BJ (cell line): ENCODE data around the gene ANKRD55. TPM values are rescaled to one million over a fixed set of nuclear protein-coding genes. Genes with fewer than 3 reads are reported as not detected.

Source experiments
- CTCF ChIA-PET: fragments of 350-600 bp; formaldehyde crosslinking; extraction: SDS; loops from one replicate; lab custom pipeline; 2021; ENCODE audit warnings: antibody characterized with exemption, inconsistent platforms; lab: Yijun Ruan, JAX
- POLR2A ChIA-PET: fragments of 300-600 bp; sonication (Branson Sonifier 250); formaldehyde crosslinking; extraction: SDS; loops from one replicate; lab custom pipeline; 2021; ENCODE audit warnings: antibody characterized with exemption; lab: Charles Lee
- DNase-seq: peaks from one replicate; pipeline ENCODE4 v3.0.0-alpha.2; 2011; ENCODE audit warnings: low read depth
- H3K27me3 ChIP-seq: 2 replicates; pipeline ENCODE4 v1.6.0; 2011; ENCODE audit warnings: low read length; ENCODE audit not compliant: control insufficient read depth, insufficient read depth
- H3K36me3 ChIP-seq: 2 replicates; pipeline ENCODE4 v1.5.1; 2011; ENCODE audit warnings: low read length; ENCODE audit not compliant: control insufficient read depth, insufficient read depth
- H3K4me3 ChIP-seq: 2 replicates; pipeline ENCODE4 v1.5.1; 2011; ENCODE audit warnings: low read depth, mild to moderate bottlenecking, control low read depth, low read length
- CTCF ChIP-seq: IDR thresholded peaks from 2 replicates; pipeline ENCODE4 v1.5.1; 2011; ENCODE audit warnings: low read depth, mild to moderate bottlenecking, control low read depth, inconsistent platforms, low read length, moderate library complexity; ENCODE audit not compliant: insufficient read depth
- polyA plus RNA-seq: library from polyadenylated mRNA; depleted of rRNA; stranded (reverse); fragments of >200 nt; gene quantifications from 2 replicates; pipeline ENCODE4 v1.2.3, GENCODE V29; 2011

Gene ANKRD55
- polyA plus RNA-seq, 1 experiment: not detected

- POLR2A ChIA-PET: no interaction called here
- H3K27me3 ChIP-seq: no peaks in the 10 kb centered on the region
- CTCF ChIA-PET: no interaction called here
- TF ChIP-seq CTCF: no peak
- H3K36me3 ChIP-seq: no peaks in the 10 kb centered on the region
- no peak overlapping the region for H3K4me3 ChIP-seq
- no peak for DNase-seq
Observed at GRCh38 chr5:56169281-56169680, 63.8 kb downstream of the ANKRD55 start.

GRCh38 chr5:56168066-56168478, 65.1 kb downstream of the ANKRD55 start:
- DNase-seq: no peak
- no peak for TF ChIP-seq CTCF
- Histone ChIP-seq H3K36me3 (no peaks in the 10 kb centered on the region), H3K4me3 (no peak overlapping the region), H3K27me3 (no peaks in the 10 kb centered on the region)
- POLR2A ChIA-PET: no interaction called here
- CTCF ChIA-PET: no interaction called here

DNA sequence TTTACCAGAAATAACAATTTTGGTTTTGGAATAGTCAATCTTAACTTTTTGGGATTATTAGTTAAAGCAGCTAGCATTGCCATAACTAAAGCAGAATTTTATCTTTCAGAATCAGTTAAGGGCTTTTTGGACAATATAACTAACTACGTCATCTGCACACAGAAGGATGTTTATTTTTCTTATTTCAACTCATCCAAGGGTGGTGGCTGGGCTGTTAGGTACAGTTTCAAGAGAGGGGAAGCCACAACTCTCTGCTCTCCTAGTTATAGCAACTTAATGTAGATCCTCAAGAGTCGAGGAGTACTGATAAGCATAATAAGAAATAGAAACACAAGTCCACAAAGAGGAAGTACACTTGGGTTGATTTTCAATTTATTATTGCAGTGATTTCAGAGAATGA, 65.6 kb downstream of the ANKRD55 start:
- no peak overlapping the region for H3K4me3 ChIP-seq
- CTCF ChIA-PET: no interaction called here

GRCh38 chr5:56166671-56167385, 66.3 kb downstream of the ANKRD55 start:
- CTCF ChIA-PET: no interaction called here
- POLR2A ChIA-PET: no interaction called here
- Histone ChIP-seq H3K4me3 (no peak overlapping the region), H3K36me3 (no peaks in the 10 kb centered on the region), H3K27me3 (0 out of 2 replicates have a peak, but pooled peaks cover 2% of the 10 kb centered on the region)
- TF ChIP-seq CTCF: no peak
- DNase-seq: no peak

More for the DNA sequence above, 65.6 kb downstream of the ANKRD55 start:
- no peak for TF ChIP-seq CTCF
- no peaks in the 10 kb centered on the region for H3K27me3 ChIP-seq
- POLR2A ChIA-PET: no interaction called here
- H3K36me3 ChIP-seq: no peaks in the 10 kb centered on the region
- DNase-seq: no peak

DNA sequence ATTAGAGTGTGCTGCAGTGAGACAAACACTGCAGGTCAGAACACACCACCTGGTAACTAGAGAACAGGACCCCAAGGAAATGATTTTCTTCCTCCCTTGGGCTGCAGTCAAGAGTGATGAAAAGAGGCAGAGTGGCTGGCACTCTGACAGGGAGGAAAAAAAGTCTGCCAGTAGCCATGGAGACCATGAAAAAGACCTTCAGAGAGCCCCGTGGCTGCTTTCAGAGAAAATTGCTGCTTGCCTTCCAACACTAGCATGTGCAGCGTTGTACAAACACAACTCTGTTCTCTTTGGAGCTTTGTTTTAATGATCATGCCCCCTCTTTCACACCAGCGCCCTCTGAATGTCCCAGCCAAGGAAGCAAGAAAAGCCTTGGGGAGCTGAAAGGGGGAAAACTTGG, 68.8 kb downstream of the ANKRD55 start:
- POLR2A ChIA-PET: no interaction called here
- DNase-seq: no peak
- no peaks in the 10 kb centered on the region for H3K36me3 ChIP-seq
- TF ChIP-seq CTCF: no peak
- CTCF ChIA-PET: interaction anchor here (1.7 kb wide), 1 partner anchor 17 kb away, joined by 4 read pairs; no protein-coding TSS in a partner anchor
- H3K27me3 ChIP-seq: 0 out of 2 replicates have a peak, but pooled peaks cover 2% of the 10 kb centered on the region
- no peak overlapping the region for H3K4me3 ChIP-seq
